ENCODE data around the gene ZSWIM6. TPM values are rescaled to one million over a fixed set of nuclear protein-coding genes. Genes with fewer than 3 reads are reported as not detected.
A peak's percentile ranks its signal among the peaks of the same experiment; 100 is the strongest.

Gene ZSWIM6
- total and polyA plus RNA-seq, 2 experiments from 2014 or later: 3.9 to 6.0 TPM

DNA sequence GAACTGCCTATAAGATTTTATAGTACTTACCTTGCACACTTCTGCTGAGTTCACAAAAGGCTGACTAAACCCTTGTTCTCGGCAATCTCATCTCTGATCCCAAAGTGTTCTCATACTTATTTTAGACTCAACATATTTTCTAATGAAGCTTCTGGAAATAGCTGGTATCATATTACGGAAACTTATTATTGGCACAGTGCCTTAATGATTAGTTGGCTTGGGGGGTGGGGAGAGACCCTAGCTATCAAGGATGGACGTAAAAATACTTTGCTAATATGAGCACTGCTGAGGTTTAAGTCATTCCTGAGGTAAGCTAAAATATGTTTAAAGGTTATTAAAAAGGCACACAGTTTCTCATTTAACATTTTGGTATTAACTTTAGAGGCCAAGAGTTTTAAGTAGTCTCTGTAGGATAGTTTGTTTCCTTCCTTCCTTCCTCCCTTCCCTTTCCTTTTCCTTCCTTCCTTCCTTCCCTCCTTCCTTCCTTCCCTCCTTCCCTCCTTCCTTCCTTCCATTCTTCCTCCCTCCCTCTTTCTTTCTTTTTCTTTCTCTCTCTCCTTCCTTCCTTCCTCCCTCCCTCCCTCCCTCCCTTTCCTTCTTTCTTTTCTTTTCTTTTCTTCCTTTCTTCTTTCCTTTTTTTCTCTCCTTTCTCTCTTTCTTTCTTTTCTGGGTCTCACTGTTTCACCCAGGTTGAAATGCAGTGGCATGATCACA is 31.5 kb downstream of the ZSWIM6 start:
- Mint-ChIP-seq H3K27me3 (ENCODE audit: insufficient read depth, low read depth, poor library complexity) (peaks cover 6% of the 10 kb centered on the region), H3K27ac (peak overlapping the region; percentile 87; the same call in 1 of the 2 replicates)
- no peak for DNase-seq (ENCODE audit: low spot score)

DNA sequence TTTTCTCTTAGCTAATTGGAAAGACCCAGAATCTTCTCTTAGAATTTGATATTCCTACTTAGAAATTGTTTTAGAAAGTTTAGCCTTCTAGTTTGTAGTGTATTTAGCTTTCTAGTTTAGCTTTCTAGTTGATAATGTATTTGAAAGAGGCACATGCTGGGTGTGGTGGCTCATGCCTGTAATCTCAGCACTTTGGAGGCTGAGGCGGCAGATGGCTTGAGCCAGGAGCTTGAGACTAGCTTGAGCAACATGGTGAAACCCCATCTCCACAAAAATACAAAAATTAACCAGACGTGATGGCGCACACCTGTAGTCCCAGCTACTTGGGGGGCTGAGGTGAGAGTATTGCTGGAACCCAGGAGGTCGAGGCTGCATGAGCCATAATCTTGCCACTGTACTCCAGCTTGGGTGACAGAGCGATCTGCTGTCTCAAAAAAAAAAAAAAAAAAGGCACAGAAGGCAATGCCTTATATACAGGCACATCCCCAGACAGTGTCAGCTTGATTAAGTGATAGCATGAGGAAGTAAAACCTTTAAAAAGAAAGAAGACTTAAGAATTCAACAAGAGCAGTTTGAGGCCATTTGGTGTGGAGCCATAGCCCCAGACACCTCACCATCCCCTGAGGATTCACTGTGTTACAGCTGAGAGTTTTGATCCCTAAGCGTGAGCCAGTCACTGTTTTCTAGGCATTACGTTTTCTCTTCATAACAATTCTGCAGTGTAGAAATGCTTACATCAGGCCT is 34.6 kb downstream of the ZSWIM6 start:
- peaks cover 3% of the 10 kb centered on the region for H3K27me3 Mint-ChIP-seq (ENCODE audit: insufficient read depth, low read depth, poor library complexity)
- Histone ChIP-seq H3K27me3 (ENCODE audit: insufficient read depth) (no peaks in the 10 kb centered on the region), H3K27ac (ENCODE audit: low read depth) (no peak overlapping the region), H3K4me2 (no peak overlapping the region), H3K79me2 (replicated peaks; ENCODE audit: insufficient read depth) (peaks cover 8% of the 10 kb centered on the region; the same call in 1 of the 2 replicates), H3K36me3 (ENCODE audit: insufficient read depth) (no peaks in the 10 kb centered on the region), H2AFZ (no peak overlapping the region), H3K9me2 (ENCODE audit: insufficient read depth) (no peaks in the 10 kb centered on the region), H4K20me1 (replicated peaks; ENCODE audit: insufficient read depth) (no peaks in the 10 kb centered on the region; the same call in 1 of the 2 replicates), H3F3A (replicated peaks; ENCODE audit: low read depth) (no peaks in the 10 kb centered on the region), H3K4me3 (no peak overlapping the region), H3K4me1 (ENCODE audit: insufficient read depth) (peaks cover 7% of the 10 kb centered on the region; the same call in 1 of the 2 replicates)
- ATAC-seq (no peak), DNase-seq (ENCODE audit: low spot score) (no peak)
- H3K27ac Mint-ChIP-seq: peak overlapping the region; percentile 48; the same call in 1 of the 2 replicates
- no peak overlapping the region for H3K4me3 Mint-ChIP-seq
- H3K4me1 Mint-ChIP-seq: peaks cover 20% of the 10 kb centered on the region; the same call in 2 of the 3 replicates
- TF ChIP-seq, protein P1, sequence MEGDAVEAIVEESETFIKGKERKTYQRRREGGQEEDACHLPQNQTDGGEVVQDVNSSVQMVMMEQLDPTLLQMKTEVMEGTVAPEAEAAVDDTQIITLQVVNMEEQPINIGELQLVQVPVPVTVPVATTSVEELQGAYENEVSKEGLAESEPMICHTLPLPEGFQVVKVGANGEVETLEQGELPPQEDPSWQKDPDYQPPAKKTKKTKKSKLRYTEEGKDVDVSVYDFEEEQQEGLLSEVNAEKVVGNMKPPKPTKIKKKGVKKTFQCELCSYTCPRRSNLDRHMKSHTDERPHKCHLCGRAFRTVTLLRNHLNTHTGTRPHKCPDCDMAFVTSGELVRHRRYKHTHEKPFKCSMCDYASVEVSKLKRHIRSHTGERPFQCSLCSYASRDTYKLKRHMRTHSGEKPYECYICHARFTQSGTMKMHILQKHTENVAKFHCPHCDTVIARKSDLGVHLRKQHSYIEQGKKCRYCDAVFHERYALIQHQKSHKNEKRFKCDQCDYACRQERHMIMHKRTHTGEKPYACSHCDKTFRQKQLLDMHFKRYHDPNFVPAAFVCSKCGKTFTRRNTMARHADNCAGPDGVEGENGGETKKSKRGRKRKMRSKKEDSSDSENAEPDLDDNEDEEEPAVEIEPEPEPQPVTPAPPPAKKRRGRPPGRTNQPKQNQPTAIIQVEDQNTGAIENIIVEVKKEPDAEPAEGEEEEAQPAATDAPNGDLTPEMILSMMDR (conservative IDR thresholded peaks at IDR 0.05; ENCODE audit: low read depth in 2 of 2): no peak
- TF ChIP-seq JUNB (IDR thresholded peaks at IDR 0.05; ENCODE audit: unreplicated experiment) (no peak), ZNF114 (CRISPR knock-in tag; IDR thresholded peaks at IDR 0.05) (no peak), CREB1 (CRISPR knock-in tag; IDR thresholded peaks at IDR 0.05; ENCODE audit: low read depth) (no peak), NANOG (IDR thresholded peaks at IDR 0.05; ENCODE audit: borderline replicate concordance) (no peak), EZH2phosphoT487 (IDR thresholded peaks at IDR 0.05; ENCODE audit: unreplicated experiment) (no peak), POLR2AphosphoS5 (IDR thresholded peaks at IDR 0.05; ENCODE audit: low read depth) (no peak)
- H3K36me3 Mint-ChIP-seq (ENCODE audit: low read depth): no peaks in the 10 kb centered on the region
- no peaks in the 10 kb centered on the region for H3K9me3 Mint-ChIP-seq

More for the DNA sequence above, 31.5 kb downstream of the ZSWIM6 start:
- peaks cover 15% of the 10 kb centered on the region for H3K79me2 ChIP-seq (replicated peaks; ENCODE audit: insufficient read depth)
- no peaks in the 10 kb centered on the region; the same call in 1 of the 2 replicates for H3K4me1 ChIP-seq (ENCODE audit: insufficient read depth)
- no peak overlapping the region for H3K27ac ChIP-seq (ENCODE audit: low read depth)
- no peaks in the 10 kb centered on the region; the same call in 1 of the 2 replicates for H4K20me1 ChIP-seq (replicated peaks; ENCODE audit: insufficient read depth)
- Mint-ChIP-seq H3K4me3 (no peak overlapping the region), H3K36me3 (ENCODE audit: low read depth) (peaks cover 3% of the 10 kb centered on the region; the same call in 1 of the 3 replicates), H3K4me1 (peaks cover 36% of the 10 kb centered on the region), H3K9me3 (no peaks in the 10 kb centered on the region; the same call in 2 of the 3 replicates)
- no peak overlapping the region for H3K4me3 ChIP-seq
- H3K9me2 ChIP-seq (ENCODE audit: insufficient read depth): no peaks in the 10 kb centered on the region
- H3K4me2 ChIP-seq: no peak overlapping the region
- no peak for ATAC-seq
- TF ChIP-seq ZNF114 (CRISPR knock-in tag; IDR thresholded peaks at IDR 0.05): no peak
- TF ChIP-seq, protein P2, sequence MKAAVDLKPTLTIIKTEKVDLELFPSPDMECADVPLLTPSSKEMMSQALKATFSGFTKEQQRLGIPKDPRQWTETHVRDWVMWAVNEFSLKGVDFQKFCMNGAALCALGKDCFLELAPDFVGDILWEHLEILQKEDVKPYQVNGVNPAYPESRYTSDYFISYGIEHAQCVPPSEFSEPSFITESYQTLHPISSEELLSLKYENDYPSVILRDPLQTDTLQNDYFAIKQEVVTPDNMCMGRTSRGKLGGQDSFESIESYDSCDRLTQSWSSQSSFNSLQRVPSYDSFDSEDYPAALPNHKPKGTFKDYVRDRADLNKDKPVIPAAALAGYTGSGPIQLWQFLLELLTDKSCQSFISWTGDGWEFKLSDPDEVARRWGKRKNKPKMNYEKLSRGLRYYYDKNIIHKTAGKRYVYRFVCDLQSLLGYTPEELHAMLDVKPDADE (IDR thresholded peaks at IDR 0.05): no peak
- no peak for TF ChIP-seq ZNF331 (CRISPR knock-in tag; IDR thresholded peaks at IDR 0.05; ENCODE audit: low read depth)
- no peaks in the 10 kb centered on the region for H3F3A ChIP-seq (replicated peaks; ENCODE audit: low read depth)
- H2AFZ ChIP-seq: no peak overlapping the region
- no peaks in the 10 kb centered on the region for H3K36me3 ChIP-seq (ENCODE audit: insufficient read depth)
- no peaks in the 10 kb centered on the region for H3K27me3 ChIP-seq (ENCODE audit: insufficient read depth)

All from GM23338 (cell line).